KMS-11 (cell line): ENCODE results near the gene C1orf116.

ENCODE experiments used
- H2AFZ ChIP-seq: fragments of 200-600 bp; sonication (generic); 2 replicates; pipeline ENCODE4 v1.6.1; 2016; ENCODE audit warnings: antibody characterized with exemption, mixed run types, low read depth
- H3K27ac ChIP-seq: fragments of 200-600 bp; sonication (generic); 2 replicates; pipeline ENCODE4 v1.6.1; 2016; ENCODE audit warnings: mild to moderate bottlenecking, mixed run types
- H3K27me3 ChIP-seq: fragments of 200-600 bp; sonication (generic); 2 replicates; pipeline ENCODE4 v1.6.1; 2017; ENCODE audit warnings: mild to moderate bottlenecking, low read depth, mixed run types, moderate library complexity; ENCODE audit not compliant: insufficient read depth
- H3K36me3 ChIP-seq: fragments of 200-600 bp; sonication (generic); 2 replicates; pipeline ENCODE4 v1.6.1; 2017; ENCODE audit warnings: mild to moderate bottlenecking, mixed run types; ENCODE audit not compliant: insufficient read depth
- H3K4me1 ChIP-seq: fragments of 200-600 bp; sonication (generic); 2 replicates; pipeline ENCODE4 v1.6.1; 2016; ENCODE audit warnings: mild to moderate bottlenecking, low read depth, mixed run types; ENCODE audit not compliant: poor library complexity, severe bottlenecking
- H3K4me2 ChIP-seq: fragments of 200-600 bp; sonication (generic); 2 replicates; pipeline ENCODE4 v1.7.0; 2016; ENCODE audit warnings: mild to moderate bottlenecking, mixed run types
- H3K4me3 ChIP-seq: fragments of 200-600 bp; sonication (generic); IDR thresholded peaks from 2 replicates; pipeline ENCODE4 v1.6.1; 2017; ENCODE audit warnings: low read depth, low read length, mixed read lengths; ENCODE audit not compliant: insufficient read depth
- H3K79me2 ChIP-seq: fragments of 200-600 bp; sonication (generic); 2 replicates; pipeline ENCODE4 v1.6.1; 2016; ENCODE audit warnings: low read depth, mixed run types; ENCODE audit not compliant: insufficient read depth
- H3K9ac ChIP-seq: fragments of 200-600 bp; sonication (generic); 2 replicates; pipeline ENCODE4 v1.6.1; 2016; ENCODE audit warnings: mild to moderate bottlenecking, mixed run types
- H4K20me1 ChIP-seq: fragments of 200-600 bp; sonication (generic); 2 replicates; pipeline ENCODE4 v1.6.1; 2016; ENCODE audit warnings: mild to moderate bottlenecking, mixed run types; ENCODE audit not compliant: insufficient read depth
- TF ChIP-seq, protein P1 (sequence below): fragments of 200-600 bp; sonication (generic); conservative IDR thresholded peaks from 2 replicates; pipeline ENCODE4 v1.6.1; 2017; ENCODE audit warnings: low read depth, mild to moderate bottlenecking, antibody characterized with exemption, low read length, moderate library complexity, mixed read lengths

Gene C1orf116

DNA sequence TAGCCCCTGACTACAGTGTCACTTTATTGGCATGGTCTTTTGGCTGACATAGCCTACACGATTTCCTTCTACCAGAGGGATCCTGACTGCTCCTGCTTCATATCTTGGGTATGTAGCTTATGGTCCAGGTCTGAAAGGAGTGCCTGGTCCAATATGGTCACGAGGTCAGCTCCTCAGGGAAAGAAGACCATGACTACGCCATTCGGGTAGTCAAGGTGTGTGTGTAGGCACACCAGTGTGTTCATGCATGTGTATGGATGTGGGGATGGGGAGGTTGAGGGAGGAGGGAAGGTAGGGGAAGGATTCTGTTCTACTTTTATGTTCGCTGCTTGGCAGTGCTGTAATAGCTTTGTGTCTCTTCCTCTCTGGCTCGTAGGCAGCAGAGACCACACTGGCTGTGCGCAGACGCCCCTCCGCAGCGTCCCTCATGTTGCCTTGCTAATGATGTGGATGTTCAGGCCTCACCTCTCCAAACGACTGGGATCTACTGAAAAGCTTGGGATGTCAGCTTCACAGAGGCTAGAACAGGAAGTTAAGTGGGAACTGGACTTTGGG, 46.1 kb upstream of the C1orf116 start:
- H3K4me1 ChIP-seq: peaks cover 23% of the 10 kb centered on the region
- no peaks in the 10 kb centered on the region for H3K27me3 ChIP-seq
- no peak overlapping the region for H3K4me2 ChIP-seq
- no peak overlapping the region for H2AFZ ChIP-seq
- no peak overlapping the region for H3K4me3 ChIP-seq
- H4K20me1 ChIP-seq: no peaks in the 10 kb centered on the region
- H3K36me3 ChIP-seq: no peaks in the 10 kb centered on the region
- no peak overlapping the region for H3K27ac ChIP-seq
- no peaks in the 10 kb centered on the region for H3K79me2 ChIP-seq
- no peak overlapping the region for H3K9ac ChIP-seq
- TF ChIP-seq, protein P1, sequence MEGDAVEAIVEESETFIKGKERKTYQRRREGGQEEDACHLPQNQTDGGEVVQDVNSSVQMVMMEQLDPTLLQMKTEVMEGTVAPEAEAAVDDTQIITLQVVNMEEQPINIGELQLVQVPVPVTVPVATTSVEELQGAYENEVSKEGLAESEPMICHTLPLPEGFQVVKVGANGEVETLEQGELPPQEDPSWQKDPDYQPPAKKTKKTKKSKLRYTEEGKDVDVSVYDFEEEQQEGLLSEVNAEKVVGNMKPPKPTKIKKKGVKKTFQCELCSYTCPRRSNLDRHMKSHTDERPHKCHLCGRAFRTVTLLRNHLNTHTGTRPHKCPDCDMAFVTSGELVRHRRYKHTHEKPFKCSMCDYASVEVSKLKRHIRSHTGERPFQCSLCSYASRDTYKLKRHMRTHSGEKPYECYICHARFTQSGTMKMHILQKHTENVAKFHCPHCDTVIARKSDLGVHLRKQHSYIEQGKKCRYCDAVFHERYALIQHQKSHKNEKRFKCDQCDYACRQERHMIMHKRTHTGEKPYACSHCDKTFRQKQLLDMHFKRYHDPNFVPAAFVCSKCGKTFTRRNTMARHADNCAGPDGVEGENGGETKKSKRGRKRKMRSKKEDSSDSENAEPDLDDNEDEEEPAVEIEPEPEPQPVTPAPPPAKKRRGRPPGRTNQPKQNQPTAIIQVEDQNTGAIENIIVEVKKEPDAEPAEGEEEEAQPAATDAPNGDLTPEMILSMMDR: no peak

DNA sequence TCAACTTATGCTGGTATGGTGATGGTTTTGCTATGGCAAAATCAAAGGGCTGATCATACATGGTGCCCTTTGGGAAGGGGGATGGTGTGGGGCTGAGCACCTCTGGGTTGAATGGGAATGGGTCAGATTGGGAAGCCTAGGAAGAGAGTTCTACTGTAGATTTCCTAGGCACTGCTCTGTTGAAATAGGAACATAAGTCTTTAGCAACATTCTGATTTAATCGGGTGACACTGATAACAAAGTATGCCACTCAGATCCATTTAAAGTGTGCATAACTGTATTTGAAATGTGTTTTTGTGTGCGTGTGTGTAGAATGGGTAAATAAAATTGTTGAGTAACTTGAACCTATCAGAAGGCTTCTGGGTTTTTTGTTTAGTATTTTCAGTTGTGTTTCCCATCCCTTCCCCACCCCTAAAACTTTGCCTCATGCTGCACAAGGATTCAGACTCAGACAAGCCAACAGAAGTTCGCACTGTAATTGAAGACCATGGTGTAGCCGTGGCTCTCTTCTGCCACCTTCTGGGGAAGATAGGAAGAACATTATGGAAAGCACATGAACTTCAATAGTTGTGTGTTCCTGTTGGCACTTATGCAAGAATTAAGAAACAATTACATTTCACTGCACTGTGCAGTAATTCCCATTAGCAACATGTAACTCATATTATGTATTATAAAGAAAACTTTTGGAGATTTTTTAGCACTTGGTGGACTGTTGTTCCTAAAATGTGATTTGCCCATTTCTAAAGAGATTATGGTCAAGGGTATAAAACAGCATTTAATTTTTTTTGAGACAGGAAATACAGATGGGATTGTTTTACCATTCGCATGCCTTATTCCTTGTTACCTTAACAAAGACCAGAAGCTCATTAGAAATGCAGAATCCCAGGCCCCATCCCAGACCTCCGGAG, 45.2 kb upstream of the C1orf116 start:
- Histone ChIP-seq H3K79me2 (no peaks in the 10 kb centered on the region), H3K4me3 (no peak overlapping the region), H3K27ac (no peak overlapping the region), H4K20me1 (no peaks in the 10 kb centered on the region), H3K4me1 (peaks cover 13% of the 10 kb centered on the region), H2AFZ (no peak overlapping the region), H3K27me3 (no peaks in the 10 kb centered on the region), H3K9ac (no peak overlapping the region), H3K36me3 (no peaks in the 10 kb centered on the region), H3K4me2 (no peak overlapping the region)
- TF ChIP-seq, protein P1: peak; percentile 95

DNA sequence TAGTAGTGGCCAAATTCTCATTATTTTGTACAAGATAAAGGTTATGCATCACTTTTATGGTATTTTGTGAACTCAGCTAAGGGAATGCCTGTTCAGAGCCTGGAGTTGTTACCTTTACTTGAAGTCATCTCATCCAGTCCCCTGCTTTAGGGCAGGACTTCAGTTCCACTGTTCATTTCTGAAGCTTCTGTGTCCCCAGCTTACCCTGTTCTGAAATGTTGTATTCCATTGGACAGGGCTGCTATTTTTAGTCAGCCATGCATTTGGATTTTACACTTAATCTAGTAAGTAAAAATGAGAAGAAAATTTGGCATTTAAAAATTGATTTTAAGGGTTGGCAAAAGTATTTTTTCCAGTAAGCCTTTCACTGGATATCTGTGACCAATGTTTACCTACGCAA, 44.5 kb upstream of the C1orf116 start:
- no peaks in the 10 kb centered on the region for H3K36me3 ChIP-seq
- H3K4me1 ChIP-seq: peaks cover 6% of the 10 kb centered on the region
- no peaks in the 10 kb centered on the region for H3K79me2 ChIP-seq
- H3K27ac ChIP-seq: no peak overlapping the region
- TF ChIP-seq, protein P1: no peak
- no peak overlapping the region for H3K4me3 ChIP-seq
- no peak overlapping the region for H3K9ac ChIP-seq
- no peak overlapping the region for H2AFZ ChIP-seq
- H4K20me1 ChIP-seq: no peaks in the 10 kb centered on the region
- H3K4me2 ChIP-seq: no peak overlapping the region
- no peaks in the 10 kb centered on the region for H3K27me3 ChIP-seq

DNA sequence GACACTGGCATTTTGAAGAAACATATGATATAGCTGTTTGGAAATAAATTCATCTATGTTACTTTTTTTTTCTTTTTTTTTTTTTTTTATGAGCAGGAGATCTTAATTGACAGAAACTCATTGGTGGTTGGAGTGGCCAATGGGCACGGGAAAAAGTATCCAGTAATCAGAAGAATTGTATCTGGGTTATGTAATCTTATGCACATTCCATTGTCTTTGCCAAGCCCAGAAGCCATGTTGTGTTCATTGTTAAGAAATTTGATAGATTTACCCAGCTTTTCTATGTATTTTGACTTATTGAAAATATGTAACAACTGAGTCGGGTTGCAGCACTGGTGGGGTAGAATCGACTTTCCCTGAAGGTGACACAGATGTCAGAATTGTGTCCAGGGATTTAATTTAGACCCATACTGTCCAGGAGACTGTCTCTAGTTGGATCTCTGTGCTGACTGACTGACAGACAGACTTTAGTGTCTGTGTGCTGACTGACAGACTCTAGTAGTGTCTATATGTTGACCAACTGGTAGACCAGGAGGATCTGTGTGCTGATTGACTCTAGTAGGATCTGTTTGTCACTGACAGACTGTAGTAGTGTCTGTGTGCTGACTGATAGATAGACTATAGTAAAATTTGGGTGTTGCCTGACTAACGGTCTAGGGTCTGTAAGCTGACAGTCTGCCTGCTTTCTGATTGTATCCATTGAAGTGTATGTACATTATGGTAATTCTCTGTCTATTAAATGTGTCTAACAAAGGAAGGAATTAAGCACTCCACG, 43.8 kb upstream of the C1orf116 start:
- H3K4me2 ChIP-seq: no peak overlapping the region
- no peak overlapping the region for H3K27ac ChIP-seq
- no peaks in the 10 kb centered on the region for H3K36me3 ChIP-seq
- no peaks in the 10 kb centered on the region for H3K79me2 ChIP-seq
- H3K9ac ChIP-seq: no peak overlapping the region
- no peaks in the 10 kb centered on the region for H3K4me1 ChIP-seq
- H2AFZ ChIP-seq: no peak overlapping the region
- H4K20me1 ChIP-seq: no peaks in the 10 kb centered on the region
- TF ChIP-seq, protein P1: no peak
- no peaks in the 10 kb centered on the region for H3K27me3 ChIP-seq
- no peak overlapping the region for H3K4me3 ChIP-seq
